GM21381 (cell line): ENCODE results near the gene PTOV1.

ENCODE experiments used
- ATAC-seq: cut with Tn5 transposase; IDR thresholded peaks from one replicate; pipeline ENCODE4 v1.9.1; 2021; ENCODE audit warnings: mild to moderate bottlenecking, moderate library complexity; ENCODE audit not compliant: unreplicated experiment

The PTOV1 gene

GRCh38 chr19:49887665-49888509, 36.9 kb downstream of the PTOV1 start:
- ATAC-seq: no peak

GRCh38 chr19:49888510-49888824, 37.5 kb downstream of the PTOV1 start:
- no peak for ATAC-seq

GRCh38 chr19:49889038-49889686, 38.2 kb downstream of the PTOV1 start:
- no peak for ATAC-seq

- ATAC-seq: no peak
Measured at GRCh38 chr19:49889687-49890348, 38.9 kb downstream of the PTOV1 start.

GRCh38 chr19:49890349-49891311, 39.7 kb downstream of the PTOV1 start:
- ATAC-seq: no peak

- no peak for ATAC-seq
Measured at GRCh38 chr19:49891393-49891792, 40.4 kb downstream of the PTOV1 start.

GRCh38 chr19:49892716-49893115, 41.8 kb downstream of the PTOV1 start:
- ATAC-seq: no peak

GRCh38 chr19:49894011-49894664, 43.2 kb downstream of the PTOV1 start:
- no peak for ATAC-seq

- ATAC-seq: no peak
Measured at GRCh38 chr19:49894879-49895565, 44.1 kb downstream of the PTOV1 start.

- no peak for ATAC-seq
Measured at GRCh38 chr19:49895566-49896297, 44.8 kb downstream of the PTOV1 start.

GRCh38 chr19:49896863-49897621, 46.1 kb downstream of the PTOV1 start, which contains the start of gene IL4I1:
TSS of gene IL4I1 (minus strand) at chr19:49896887. CDS start at chr19:49896160, 727 bp downstream.
- peak; percentile 49 for ATAC-seq

- no peak for ATAC-seq
Measured at GRCh38 chr19:49904136-49904535, 53.2 kb downstream of the PTOV1 start.

GRCh38 chr19:49906879-49907564, 56.1 kb downstream of the PTOV1 start:
- ATAC-seq: no peak

- no peak for ATAC-seq
Measured at GRCh38 chr19:49907745-49908446, 56.9 kb downstream of the PTOV1 start.

- ATAC-seq: no peak
Measured at GRCh38 chr19:49908480-49909420, 57.8 kb downstream of the PTOV1 start.

GRCh38 chr19:49910179-49910578, 59.2 kb downstream of the PTOV1 start:
- ATAC-seq: no peak
